PC-9 (cell line): ENCODE data around the gene AFG1L. TPM values are rescaled to one million over a fixed set of nuclear protein-coding genes. Genes with fewer than 3 reads are reported as not detected.
A peak's percentile ranks its signal among the peaks of the same experiment; 100 is the strongest.

Experiments used
- BruUV-seq: library from RNA; stranded (reverse); fragments of 400-500 nt; replicated peaks from 2 replicates; lab custom pipeline; 2021; lab: Mats Ljungman, UMichigan
- CTCF ChIA-PET: fragments of 300-600 bp; sonication (Branson Sonifier 250); formaldehyde crosslinking; loops from one replicate; lab custom pipeline; 2022; ENCODE audit warnings: antibody characterized with exemption; lab: Charles Lee
- POLR2A ChIA-PET: fragments of 300-600 bp; sonication (Branson Sonifier 250); formaldehyde crosslinking; loops from one replicate; lab custom pipeline; 2022; ENCODE audit warnings: antibody characterized with exemption; ENCODE audit not compliant: unreplicated experiment; lab: Charles Lee
- DNase-seq, 2 experiments: peaks; one replicate each; pipeline versions ENCODE4 v3.0.0 to v3.0.0-alpha.2; 2015 to 2022; ENCODE audit warnings: mixed read lengths in 1 of 2
- H2AFZ ChIP-seq: fragments of 200-600 bp; sonication (generic); 2 replicates; pipeline ENCODE4 v1.8.1; 2017; ENCODE audit warnings: antibody characterized with exemption
- H3F3A ChIP-seq: fragments of 200-600 bp; sonication (generic); 2 replicates; pipeline ENCODE4 v1.8.1; 2017; ENCODE audit warnings: antibody characterized with exemption, mild to moderate bottlenecking, low read depth; ENCODE audit not compliant: insufficient read depth
- H3K27ac ChIP-seq: fragments of 200-600 bp; sonication (generic); 2 replicates; pipeline ENCODE4 v1.6.1; 2016; ENCODE audit warnings: mixed run types
- H3K27me3 ChIP-seq: fragments of 200-600 bp; sonication (generic); 2 replicates; pipeline ENCODE4 v1.6.1; 2016; ENCODE audit warnings: low read depth, mixed run types; ENCODE audit not compliant: insufficient read depth
- H3K36me3 ChIP-seq: fragments of 200-600 bp; sonication (generic); 2 replicates; pipeline ENCODE4 v1.6.1; 2016; ENCODE audit warnings: low read depth, mixed run types
- H3K4me1 ChIP-seq: fragments of 200-600 bp; sonication (generic); replicated peaks from 2 replicates; pipeline ENCODE4 v1.6.1; 2016; ENCODE audit warnings: mixed run types; ENCODE audit not compliant: insufficient read depth
- H3K4me2 ChIP-seq: fragments of 200-600 bp; sonication (generic); 2 replicates; pipeline ENCODE4 v1.6.1; 2017; ENCODE audit warnings: mixed run types
- H3K4me3 ChIP-seq: fragments of 200-600 bp; sonication (generic); 2 replicates; pipeline ENCODE4 v1.6.1; 2016; ENCODE audit warnings: mixed run types
- H3K79me2 ChIP-seq: fragments of 200-600 bp; sonication (generic); 2 replicates; pipeline ENCODE4 v1.6.1; 2017; ENCODE audit warnings: low read depth, mixed run types
- H3K9me2 ChIP-seq: fragments of 200-600 bp; sonication (generic); 2 replicates; pipeline ENCODE4 v1.8.1; 2017; ENCODE audit warnings: mild to moderate bottlenecking; ENCODE audit not compliant: insufficient read depth
- H3K9me3 ChIP-seq: fragments of 200-600 bp; sonication (generic); 2 replicates; pipeline ENCODE4 v1.8.1; 2016; ENCODE audit warnings: low read depth; ENCODE audit not compliant: insufficient read depth
- H4K20me1 ChIP-seq: fragments of 200-600 bp; sonication (generic); 2 replicates; pipeline ENCODE4 v1.8.1; 2017; ENCODE audit not compliant: insufficient read depth
- EZH2 ChIP-seq: fragments of 200-600 bp; sonication (generic); IDR thresholded peaks from 2 replicates; pipeline ENCODE4 v1.8.0; 2017; ENCODE audit warnings: antibody characterized with exemption, low read depth
- intact Hi-C: fragments of 100-400 bp; cut with micrococcal nuclease; formaldehyde crosslinking; loops from one replicate; pipeline ENCODE4 v1.10.0; 2022; ENCODE audit not compliant: unreplicated experiment
- total RNA-seq: library from RNA; stranded (reverse); gene quantifications from 2 replicates; pipeline ENCODE4 v1.2.3, GENCODE V29; 2021
- TF ChIP-seq, protein P1 (sequence below): fragments of 200-600 bp; sonication (generic); conservative IDR thresholded peaks from 2 replicates; pipeline ENCODE4 v1.6.1; 2017; ENCODE audit warnings: mixed run types, antibody characterized with exemption, mild to moderate bottlenecking, moderate library complexity

Gene AFG1L
- total RNA-seq, 1 experiment from 2014 or later, result 8.9 TPM

- Histone ChIP-seq H3K27ac (no peak overlapping the region), H3K9me2 (no peaks in the 10 kb centered on the region), H3K4me3 (no peak overlapping the region), H2AFZ (no peak overlapping the region), H3K9me3 (no peaks in the 10 kb centered on the region), H3K27me3 (no peaks in the 10 kb centered on the region), H3K4me2 (no peak overlapping the region), H3K79me2 (peaks cover 77% of the 10 kb centered on the region), H3K36me3 (no peaks in the 10 kb centered on the region), H3F3A (no peaks in the 10 kb centered on the region; the same call in 1 of the 2 replicates), H3K4me1 (no peaks in the 10 kb centered on the region), H4K20me1 (0 out of 2 replicates have a peak, but pooled peaks cover 17% of the 10 kb centered on the region)
- no peak for DNase-seq
- no TSS peak for BruUV-seq
- ChIA-PET POLR2A (no interaction called here), CTCF (no interaction called here)
- intact Hi-C loops, result no loop called here
- TF ChIP-seq, protein P1, sequence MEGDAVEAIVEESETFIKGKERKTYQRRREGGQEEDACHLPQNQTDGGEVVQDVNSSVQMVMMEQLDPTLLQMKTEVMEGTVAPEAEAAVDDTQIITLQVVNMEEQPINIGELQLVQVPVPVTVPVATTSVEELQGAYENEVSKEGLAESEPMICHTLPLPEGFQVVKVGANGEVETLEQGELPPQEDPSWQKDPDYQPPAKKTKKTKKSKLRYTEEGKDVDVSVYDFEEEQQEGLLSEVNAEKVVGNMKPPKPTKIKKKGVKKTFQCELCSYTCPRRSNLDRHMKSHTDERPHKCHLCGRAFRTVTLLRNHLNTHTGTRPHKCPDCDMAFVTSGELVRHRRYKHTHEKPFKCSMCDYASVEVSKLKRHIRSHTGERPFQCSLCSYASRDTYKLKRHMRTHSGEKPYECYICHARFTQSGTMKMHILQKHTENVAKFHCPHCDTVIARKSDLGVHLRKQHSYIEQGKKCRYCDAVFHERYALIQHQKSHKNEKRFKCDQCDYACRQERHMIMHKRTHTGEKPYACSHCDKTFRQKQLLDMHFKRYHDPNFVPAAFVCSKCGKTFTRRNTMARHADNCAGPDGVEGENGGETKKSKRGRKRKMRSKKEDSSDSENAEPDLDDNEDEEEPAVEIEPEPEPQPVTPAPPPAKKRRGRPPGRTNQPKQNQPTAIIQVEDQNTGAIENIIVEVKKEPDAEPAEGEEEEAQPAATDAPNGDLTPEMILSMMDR, result no peak
- TF ChIP-seq EZH2, result no peak
Observed at GRCh38 chr6:108253241-108253640, 41.6 kb upstream of the AFG1L start.

DNA sequence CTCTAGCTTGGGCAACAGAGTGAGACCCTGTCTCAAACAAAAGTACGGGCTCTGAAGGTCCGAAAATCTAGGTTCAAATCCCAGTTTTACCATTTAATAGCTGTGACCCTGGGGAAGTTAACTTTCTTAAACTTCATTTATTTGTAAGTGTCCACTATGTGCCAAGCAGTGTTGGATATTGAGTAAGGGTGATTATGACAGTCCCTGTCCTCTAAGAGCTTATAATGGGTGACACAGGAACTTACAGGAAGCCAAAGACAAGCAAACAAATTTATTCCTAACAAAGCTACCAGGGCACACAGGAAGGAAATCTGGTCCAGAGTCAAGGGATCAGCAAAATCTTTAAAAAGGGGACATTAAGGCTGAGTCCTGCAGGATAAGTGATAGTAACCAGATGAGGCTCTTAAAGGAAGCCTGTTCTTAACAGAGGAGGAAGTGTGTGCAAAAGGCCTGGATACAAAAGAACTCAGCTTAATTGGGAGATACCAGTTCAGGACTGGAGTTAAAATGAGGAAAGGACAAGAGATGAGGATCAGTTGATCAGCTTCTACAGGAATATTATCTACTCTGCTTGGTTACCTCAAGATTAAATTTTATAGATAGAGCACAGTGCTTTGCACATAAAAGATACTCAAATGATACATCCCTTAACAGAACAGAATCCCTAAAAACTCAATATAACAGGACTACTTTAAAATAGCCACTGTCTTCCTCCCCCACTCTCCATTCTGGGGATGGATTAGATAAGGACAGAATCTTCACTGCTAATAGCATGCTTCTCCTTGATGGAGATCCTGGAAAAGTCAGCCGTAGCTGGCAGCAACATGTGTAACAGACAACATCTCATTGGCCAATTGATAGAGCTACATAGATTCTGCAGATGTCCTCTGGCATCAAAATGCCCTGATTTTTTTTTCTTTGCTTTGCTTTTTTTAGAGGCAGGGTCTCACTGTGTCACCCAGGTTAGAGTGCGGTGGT is 40.1 kb upstream of the AFG1L start:
- DNase-seq, result no peak
- Histone ChIP-seq H4K20me1 (0 out of 2 replicates have a peak, but pooled peaks cover 14% of the 10 kb centered on the region), H3K27ac (0 out of 2 replicates have a peak overlapping the region, but pooled peaks have one; percentile 3), H3K4me1 (peaks cover 11% of the 10 kb centered on the region), H3K36me3 (no peaks in the 10 kb centered on the region), H3K27me3 (no peaks in the 10 kb centered on the region), H3K9me2 (no peaks in the 10 kb centered on the region), H3K4me2 (no peak overlapping the region), H3F3A (no peaks in the 10 kb centered on the region; the same call in 1 of the 2 replicates), H3K9me3 (no peaks in the 10 kb centered on the region), H2AFZ (no peak overlapping the region), H3K79me2 (peaks cover 82% of the 10 kb centered on the region), H3K4me3 (no peak overlapping the region)
- TF ChIP-seq, protein P1, result no peak
- no peak for TF ChIP-seq EZH2
- POLR2A ChIA-PET, result interaction anchor here (0.6 kb wide), 1 partner anchor 22 kb away, joined by 8 read pairs; no protein-coding TSS in a partner anchor
- BruUV-seq, result no TSS peak
- intact Hi-C loops, result no loop called here
- CTCF ChIA-PET, result interaction anchor here (0.6 kb wide), 1 partner anchor 129 kb away, joined by 4 read pairs; no protein-coding TSS in a partner anchor

DNA sequence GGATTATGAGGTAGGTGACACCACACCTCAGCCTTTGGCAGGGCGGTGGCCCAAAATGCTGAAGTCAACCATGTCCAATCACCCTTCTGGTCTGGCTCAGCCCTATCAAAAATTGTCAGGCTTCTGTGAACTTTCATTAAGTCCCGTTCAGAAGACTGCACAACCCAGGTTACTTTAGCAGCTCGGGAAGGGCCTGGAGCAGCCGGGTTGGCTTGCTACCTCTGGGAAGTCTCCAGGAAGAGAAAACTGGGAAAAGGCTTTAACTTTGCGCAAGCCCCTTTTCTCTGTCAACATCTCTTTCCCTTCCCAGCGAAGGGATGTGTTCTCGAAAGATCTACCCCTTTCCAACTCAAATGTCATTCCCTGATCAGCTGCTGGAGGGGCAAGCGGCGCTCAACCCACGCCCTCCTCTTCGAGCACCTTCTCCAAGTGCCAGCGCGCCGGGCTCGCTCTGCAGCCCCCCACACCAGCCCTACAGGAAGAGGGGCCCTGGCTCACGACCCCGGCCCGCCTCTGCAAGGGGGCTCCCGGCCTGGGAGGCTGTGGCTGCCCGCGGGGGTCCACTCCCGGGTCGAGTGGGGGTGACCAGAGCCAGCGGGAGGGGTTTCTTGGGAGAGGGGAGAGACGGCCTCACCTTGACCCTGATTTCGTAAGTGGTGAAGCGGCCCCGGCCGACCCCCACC is 34.6 kb upstream of the AFG1L start:
- DNase-seq, result peak; percentile 22 to 65
- Histone ChIP-seq H3K9me2 (no peaks in the 10 kb centered on the region), H3K79me2 (peaks cover 52% of the 10 kb centered on the region), H3K27ac (peak overlapping the region; percentile 89), H3K4me2 (peak overlapping the region; percentile 80), H3K36me3 (no peaks in the 10 kb centered on the region), H4K20me1 (0 out of 2 replicates have a peak, but pooled peaks cover 11% of the 10 kb centered on the region), H3K4me3 (peak overlapping the region; percentile 70), H3K4me1 (peaks cover 18% of the 10 kb centered on the region), H3F3A (peaks cover 19% of the 10 kb centered on the region), H3K27me3 (no peaks in the 10 kb centered on the region), H3K9me3 (no peaks in the 10 kb centered on the region), H2AFZ (peak overlapping the region; percentile 89)
- TSS peak; percentile 53 for BruUV-seq
- ChIA-PET CTCF (no interaction called here), POLR2A (interaction anchor here (0.6 to 0.7 kb wide), 7 partner anchors 31 to 1431 kb away, joined by 3 to 13 read pairs (median 4); partner anchors contain the start of genes AK9 and FIG4)
- intact Hi-C loops, result loop anchor here (2.0 to 5.0 kb wide), 2 partner anchors 143 to 835 kb away; partner anchors contain the start of genes CEP57L1 and SESN1
- TF ChIP-seq, protein P1, result no peak
- no peak for TF ChIP-seq EZH2
